HCT116 (cell line): ENCODE results near the gene NLRP6. TPM values are rescaled to one million over a fixed set of nuclear protein-coding genes. Genes with fewer than 3 reads are reported as not detected.

Source experiments
- ATAC-seq: fragments of 200-7000 bp; cut with Tn5 transposase; 2 replicates; pipeline ENCODE4 v1.9.1; 2020; ENCODE audit warnings: mild to moderate bottlenecking, moderate library complexity
- BruUV-seq: library from RNA; stranded (reverse); fragments of 400-500 nt; replicated peaks from 2 replicates; lab custom pipeline; 2021; lab: Mats Ljungman, UMichigan
- CTCF ChIA-PET: fragments of 300-600 bp; sonication (Branson Sonifier 250); formaldehyde crosslinking; loops from one replicate; lab custom pipeline; 2021; ENCODE audit warnings: antibody characterized with exemption; lab: Charles Lee
- POLR2A ChIA-PET: fragments of 300-600, 350-600 bp; sonication (Branson Sonifier 250); formaldehyde crosslinking; loops from one replicate; lab custom pipeline; 2021; ENCODE audit warnings: antibody characterized with exemption; lab: Charles Lee
- RAD21 ChIA-PET, 2 experiments: fragments of 300-600 bp; sonication (Branson Sonifier 250); formaldehyde crosslinking; loops; one replicate each; lab custom pipeline; 2023; ENCODE audit warnings: low total read pairs in 2 of 2; ENCODE audit not compliant: uncharacterized antibody in 2 of 2, unreplicated experiment in 2 of 2, low non-redundant PET in 1 of 2; lab: Charles Lee
- DNase-seq: peaks from one replicate; pipeline ENCODE4 v3.0.0-alpha.2; 2010; ENCODE audit warnings: low read depth, low spot score
- H2AFZ ChIP-seq: fragments of 200-600 bp; shearing (Covaris generic), sonication (generic); 2 replicates; pipeline ENCODE4 v1.6.1; 2017; ENCODE audit warnings: low read depth, mixed run types, mixed read lengths, antibody characterized with exemption, low read length; ENCODE audit not compliant: poor library complexity, severe bottlenecking
- H3K27ac ChIP-seq: 2 replicates; pipeline ENCODE4 v1.5.1; 2012; ENCODE audit warnings: low read depth, low read length
- H3K27me3 ChIP-seq: fragments of 200-600 bp; sonication (generic); 2 replicates; pipeline ENCODE4 v1.6.1; 2016; ENCODE audit warnings: mixed run types, low read length, mixed read lengths; ENCODE audit not compliant: insufficient read depth
- H3K36me3 ChIP-seq, 2 experiments: fragments of 200-500 bp in 1 of 2; fragments of 200-600 bp in 1 of 2; sonication (Bioruptor generic) in 1 of 2; sonication (generic) in 1 of 2; 2 replicates each; pipeline versions ENCODE4 v1.5.1 to v1.6.1; 2014 to 2016; ENCODE audit warnings: low read length in 2 of 2, inconsistent platforms in 1 of 2, mixed read lengths in 1 of 2, mixed run types in 1 of 2; ENCODE audit not compliant: insufficient read depth in 2 of 2, control insufficient read depth in 1 of 2
- H3K4me1 ChIP-seq, 2 experiments: fragments of 200-600 bp in 1 of 2; sonication (generic) in 1 of 2; 2 replicates each; pipeline versions ENCODE4 v1.5.1 to v1.6.1; 2012 to 2017; ENCODE audit warnings: low read length in 2 of 2, inconsistent platforms in 1 of 2, mild to moderate bottlenecking in 1 of 2, mixed read lengths in 1 of 2, mixed run types in 1 of 2, moderate library complexity in 1 of 2; ENCODE audit not compliant: insufficient read depth in 2 of 2, control insufficient read depth in 1 of 2
- H3K4me2 ChIP-seq: fragments of 200-600 bp; sonication (generic); 2 replicates; pipeline ENCODE4 v1.6.1; 2017; ENCODE audit warnings: mixed run types, low read length, mixed read lengths
- H3K4me3 ChIP-seq, 2 experiments: fragments of 200-600 bp in 1 of 2; sonication (generic) in 1 of 2; replicated peaks in 1 of 2; 2 replicates each; pipeline ENCODE4 v1.5.1; 2011 to 2016; ENCODE audit warnings: low read length in 2 of 2, control low read depth in 1 of 2, low read depth in 1 of 2, mild to moderate bottlenecking in 1 of 2, mixed read lengths in 1 of 2, mixed run types in 1 of 2
- H3K79me2 ChIP-seq: fragments of 200-600 bp; sonication (generic); 2 replicates; pipeline ENCODE4 v1.6.1; 2017; ENCODE audit warnings: mild to moderate bottlenecking, mixed run types, low read length, moderate library complexity, mixed read lengths; ENCODE audit not compliant: insufficient read depth
- H3K9ac ChIP-seq: fragments of 200-600 bp; sonication (generic); 2 replicates; pipeline ENCODE4 v1.6.1; 2016; ENCODE audit warnings: low read length, mixed read lengths
- H3K9me2 ChIP-seq: fragments of 200-600 bp; sonication (generic), shearing (Covaris generic); 2 replicates; pipeline ENCODE4 v1.6.1; 2017; ENCODE audit warnings: mixed run types, mild to moderate bottlenecking, moderate library complexity; ENCODE audit not compliant: insufficient read depth
- H3K9me3 ChIP-seq, 2 experiments: fragments of 200-500 bp in 1 of 2; fragments of 200-600 bp in 1 of 2; sonication (Bioruptor generic) in 1 of 2; sonication (generic) in 1 of 2; 2 replicates each; pipeline ENCODE4 v1.6.1; 2014 to 2017; ENCODE audit warnings: low read length in 2 of 2, mixed read lengths in 2 of 2, inconsistent platforms in 1 of 2, low read depth in 1 of 2, mild to moderate bottlenecking in 1 of 2, mixed run types in 1 of 2, moderate library complexity in 1 of 2; ENCODE audit not compliant: control insufficient read depth in 1 of 2, insufficient read depth in 1 of 2
- H4K20me1 ChIP-seq: fragments of 200-600 bp; sonication (generic), shearing (Covaris generic); 2 replicates; pipeline ENCODE4 v1.6.1; 2017; ENCODE audit warnings: mixed run types, mild to moderate bottlenecking, moderate library complexity; ENCODE audit not compliant: insufficient read depth
- ATF3 ChIP-seq: IDR thresholded peaks from 2 replicates; pipeline ENCODE4 v1.6.1; 2012
- CBX3 ChIP-seq: IDR thresholded peaks from 2 replicates; pipeline ENCODE4 v1.6.1; 2012; ENCODE audit warnings: low read depth
- CEBPB ChIP-seq: IDR thresholded peaks from 2 replicates; pipeline ENCODE4 v1.6.1; 2012; ENCODE audit warnings: low read depth
- CTCF ChIP-seq, 3 experiments: fragments of 200-600 bp in 1 of 3; sonication (generic) in 1 of 3; IDR thresholded peaks in 2 of 3; conservative IDR thresholded peaks in 1 of 3; 2 replicates each; pipeline ENCODE4 v1.5.1; 2012 to 2017; ENCODE audit warnings: low read depth in 2 of 3, low read length in 2 of 3, antibody characterized with exemption in 1 of 3, borderline replicate concordance in 1 of 3, control low read depth in 1 of 3, mild to moderate bottlenecking in 1 of 3, mixed read lengths in 1 of 3, mixed run types in 1 of 3, moderate library complexity in 1 of 3; ENCODE audit not compliant: insufficient read depth in 1 of 3
- EGR1 ChIP-seq: IDR thresholded peaks from 2 replicates; pipeline ENCODE4 v1.6.1; 2012; ENCODE audit warnings: low read depth
- EZH2phosphoT487 ChIP-seq: fragments of 200-600 bp; IDR thresholded peaks from 2 replicates; pipeline ENCODE4 v1.6.1; 2018; ENCODE audit warnings: antibody characterized with exemption, borderline replicate concordance
- JUND ChIP-seq: IDR thresholded peaks from 2 replicates; pipeline ENCODE4 v1.6.1; 2012
- MAX ChIP-seq: IDR thresholded peaks from 2 replicates; pipeline ENCODE4 v1.6.1; 2012
- POLR2A ChIP-seq: IDR thresholded peaks from 2 replicates; pipeline ENCODE4 v1.7.0; 2011; ENCODE audit warnings: borderline replicate concordance; ENCODE audit not compliant: insufficient read depth, insufficient read length; ENCODE audit errors: extremely low read depth
- RAD21 ChIP-seq: IDR thresholded peaks from 2 replicates; pipeline ENCODE4 v1.6.1; 2012; ENCODE audit warnings: low read depth, mild to moderate bottlenecking
- SIN3A ChIP-seq: IDR thresholded peaks from 2 replicates; pipeline ENCODE4 v1.6.1; 2012; ENCODE audit warnings: low read depth
- SP1 ChIP-seq: IDR thresholded peaks from 2 replicates; pipeline ENCODE4 v1.6.1; 2012; ENCODE audit warnings: low read depth
- TCF7L2 ChIP-seq: IDR thresholded peaks from 2 replicates; pipeline ENCODE4 v1.7.0; 2011; ENCODE audit warnings: borderline replicate concordance, inconsistent platforms; ENCODE audit not compliant: insufficient read depth, insufficient read length; ENCODE audit errors: extremely low read depth
- YY1 ChIP-seq: IDR thresholded peaks from 2 replicates; pipeline ENCODE4 v1.6.1; 2011; ENCODE audit warnings: low read length, low read depth, moderate library complexity, mild to moderate bottlenecking; ENCODE audit not compliant: insufficient replicate concordance; ENCODE audit errors: extremely low read depth
- ZBTB33 ChIP-seq: IDR thresholded peaks from 2 replicates; pipeline ENCODE4 v1.6.1; 2011; ENCODE audit warnings: mild to moderate bottlenecking, low read length, moderate library complexity; ENCODE audit not compliant: insufficient replicate concordance; ENCODE audit errors: extremely low read depth
- ZFX ChIP-seq: fragments of 450-650 bp; IDR thresholded peaks from 2 replicates; pipeline ENCODE4 v1.6.1; 2017
- ZNF274 ChIP-seq: fragments of 200-500 bp; sonication (Bioruptor generic); IDR thresholded peaks from 2 replicates; pipeline ENCODE4 v1.6.1; 2014; ENCODE audit warnings: mild to moderate bottlenecking, low read depth, low read length, inconsistent platforms
- intact Hi-C: fragments of 100-400 bp; cut with micrococcal nuclease; formaldehyde crosslinking; loops from 2 replicates; pipeline ENCODE4 v1.10.0; 2022
- total RNA-seq: library from RNA; stranded (reverse); gene quantifications from one replicate; pipeline ENCODE4 v1.2.1, GENCODE V29; 2021; ENCODE audit not compliant: unreplicated experiment

NLRP6 gene
- total RNA-seq, 1 experiment from 2014 or later: not detected

- Histone ChIP-seq H3K9me3 (no peaks in the 10 kb centered on the region; a peak in 1 of 4 replicates), H3K4me1 (peaks cover 0 to 7% of the 10 kb centered on the region in 2 experiments; a peak in 2 of 4 replicates), H3K27ac (no peak overlapping the region), H3K4me2 (no peak overlapping the region), H3K79me2 (no peaks in the 10 kb centered on the region), H4K20me1 (no peaks in the 10 kb centered on the region), H3K9ac (no peak overlapping the region), H3K4me3 (no peak overlapping the region), H3K9me2 (no peaks in the 10 kb centered on the region), H2AFZ (no peak overlapping the region), H3K36me3 (no peaks in the 10 kb centered on the region), H3K27me3 (no peaks in the 10 kb centered on the region)
- ChIA-PET POLR2A (no interaction called here), RAD21 (no interaction called here), CTCF (no interaction called here)
- no TSS peak for BruUV-seq
- no peak for TF ChIP-seq CBX3
- no peak for TF ChIP-seq SIN3A
- TF ChIP-seq EZH2phosphoT487: no peak
- no peak for TF ChIP-seq ZFX
- no peak for TF ChIP-seq ZNF274
- no peak for TF ChIP-seq MAX
- no peak for TF ChIP-seq SP1
- no peak for TF ChIP-seq JUND
- TF ChIP-seq EGR1: no peak
- TF ChIP-seq TCF7L2: no peak
- intact Hi-C loops: no loop called here
- no peak for DNase-seq
- no peak for ATAC-seq
Measured at GRCh38 chr11:330307-330693, 52.1 kb downstream of the NLRP6 start.

- CTCF ChIA-PET: no interaction called here
- POLR2A ChIA-PET: no interaction called here
- no peak for TF ChIP-seq POLR2A
- no peak for TF ChIP-seq YY1
- no peak for TF ChIP-seq RAD21
- TF ChIP-seq CEBPB: no peak
- no peak for TF ChIP-seq ATF3
- no peak for TF ChIP-seq ZBTB33
- no peak for TF ChIP-seq CTCF (IDR thresholded peaks at IDR 0.05 in 2 of 3, conservative IDR thresholded peaks at IDR 0.05 in 1 of 3; ENCODE audit: borderline replicate concordance in 1 of 3, insufficient read depth in 1 of 3, low read depth in 2 of 3, low read length in 2 of 3)
- no peak for TF ChIP-seq EGR1
Measured at GRCh38 chr11:330694-331357, 52.6 kb downstream of the NLRP6 start.

More at GRCh38 chr11:330694-331357, 52.6 kb downstream of the NLRP6 start:
- Histone ChIP-seq H3K4me3 (no peak overlapping the region), H3K9me2 (no peaks in the 10 kb centered on the region), H3K79me2 (no peaks in the 10 kb centered on the region), H2AFZ (no peak overlapping the region), H3K36me3 (no peaks in the 10 kb centered on the region), H4K20me1 (no peaks in the 10 kb centered on the region), H3K27ac (no peak overlapping the region), H3K9me3 (no peaks in the 10 kb centered on the region; a peak in 1 of 4 replicates), H3K27me3 (no peaks in the 10 kb centered on the region), H3K9ac (no peak overlapping the region), H3K4me2 (no peak overlapping the region), H3K4me1 (peaks cover 0 to 7% of the 10 kb centered on the region in 2 experiments; a peak in 2 of 4 replicates)
- ATAC-seq: no peak
- no TSS peak for BruUV-seq
- intact Hi-C loops: no loop called here
- DNase-seq: no peak
- RAD21 ChIA-PET: no interaction called here
